ENCODE data around the gene ST3GAL3. TPM values are rescaled to one million over a fixed set of nuclear protein-coding genes. Genes with fewer than 3 reads are reported as not detected.

ST3GAL3 gene
- total and polyA plus RNA-seq, 2 of the 13 experiments (the other 11 are each of a cell fraction or from before 2014, with no cell fraction given), result 5.1 to 8.1 TPM

GRCh38 chr1:43707190-43708001 is at the start of gene ST3GAL3 (continued):
- TF ChIP-seq LRRFIP1 (CRISPR knock-in tag; conservative IDR thresholded peaks at IDR 0.05) (no peak), ZBTB40 (IDR thresholded peaks at IDR 0.05) (no peak), ZBTB40 (CRISPR knock-in tag; IDR thresholded peaks at IDR 0.05) (peak; percentile 25), DR1 (CRISPR knock-in tag; IDR thresholded peaks at IDR 0.05) (peak; percentile 63; the same call in 1 of the 2 replicates), ZNF761 (CRISPR knock-in tag; conservative IDR thresholded peaks at IDR 0.05) (peak; percentile 72; the same call in 1 of the 2 replicates), ZNF350 (CRISPR knock-in tag; IDR thresholded peaks at IDR 0.05; ENCODE audit: borderline replicate concordance, low read depth) (no peak), CBX1 (IDR thresholded peaks at IDR 0.05; ENCODE audit: low read depth) (peak; percentile 68), YEATS2 (CRISPR knock-in tag; IDR thresholded peaks at IDR 0.05; ENCODE audit: borderline replicate concordance) (0 out of 2 replicates have a peak, but pooled peaks have one; percentile 10), GTF3A (CRISPR knock-in tag; conservative IDR thresholded peaks at IDR 0.05) (peak; percentile 73; the same call in 1 of the 2 replicates), ZNF724P (CRISPR knock-in tag; IDR thresholded peaks at IDR 0.05; ENCODE audit: borderline replicate concordance) (0 out of 2 replicates have a peak, but pooled peaks have one; percentile 59), SIN3B (IDR thresholded peaks at IDR 0.05; ENCODE audit: low read length) (no peak), ATF4 (CRISPR knock-in tag; IDR thresholded peaks at IDR 0.05) (no peak; a peak in 1 of 4 replicates), KMT2A (CRISPR knock-in tag; IDR thresholded peaks at IDR 0.05) (peak; percentile 81), ZNF567 (CRISPR knock-in tag; IDR thresholded peaks at IDR 0.05; ENCODE audit: borderline replicate concordance) (0 out of 2 replicates have a peak, but pooled peaks have one; percentile 71), MAZ (IDR thresholded peaks at IDR 0.05; ENCODE audit: borderline replicate concordance, low read depth, low read length) (0 out of 2 replicates have a peak, but pooled peaks have one; percentile 56), MAZ (CRISPR knock-in tag; IDR thresholded peaks at IDR 0.05; ENCODE audit: low read depth) (peak; percentile 98)

Data from HepG2 (cell line).